GM10847 (cell line): ENCODE results near the gene NOTCH3.

Experiments used
- POLR2A ChIP-seq: IDR thresholded peaks from 2 replicates; pipeline ENCODE4 v1.6.1; 2011; ENCODE audit not compliant: insufficient read length; ENCODE audit errors: extremely low read depth

Gene NOTCH3

DNA sequence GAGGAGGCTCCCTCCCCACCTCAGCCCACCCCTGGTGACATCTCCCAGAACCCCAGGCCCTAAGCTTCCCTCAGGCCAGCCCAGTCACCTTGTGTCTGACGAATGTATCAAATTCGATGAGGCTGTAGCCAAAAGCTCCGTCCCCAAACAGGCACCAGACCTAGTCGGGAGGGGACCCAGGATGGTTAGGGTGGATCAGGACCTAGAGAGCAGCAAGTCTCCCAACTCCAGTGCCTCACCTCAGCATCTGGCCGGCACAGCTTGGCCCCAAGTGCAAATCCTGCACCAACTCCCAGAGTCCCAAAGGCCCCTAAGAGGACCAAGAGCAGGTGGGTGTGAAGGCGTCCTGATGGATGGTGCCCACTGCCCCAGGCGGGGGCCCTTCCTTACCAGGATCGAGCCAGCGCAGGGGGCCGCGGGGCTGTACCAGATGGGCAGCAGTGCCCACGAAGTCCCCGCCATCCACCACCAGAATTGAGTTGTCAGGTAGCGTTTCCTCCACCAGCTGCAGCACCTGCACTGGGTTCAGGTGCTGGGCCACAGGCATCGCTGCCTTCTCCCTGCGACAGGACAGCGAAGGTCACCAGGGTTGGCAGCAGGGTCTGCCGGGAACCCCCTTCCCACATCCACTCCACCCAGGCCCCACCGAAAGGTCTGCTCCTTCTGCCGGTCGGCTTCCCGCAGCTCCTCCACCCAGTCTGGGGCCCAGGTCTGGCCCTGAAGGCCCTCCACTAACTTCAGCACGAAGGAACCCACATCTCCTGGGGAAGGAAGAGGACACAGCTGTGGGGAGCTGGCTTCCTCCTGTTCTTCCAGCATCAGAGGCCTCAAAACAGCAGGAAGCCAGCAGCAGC, 84.8 kb downstream of the NOTCH3 start:
- no peak for TF ChIP-seq POLR2A

DNA sequence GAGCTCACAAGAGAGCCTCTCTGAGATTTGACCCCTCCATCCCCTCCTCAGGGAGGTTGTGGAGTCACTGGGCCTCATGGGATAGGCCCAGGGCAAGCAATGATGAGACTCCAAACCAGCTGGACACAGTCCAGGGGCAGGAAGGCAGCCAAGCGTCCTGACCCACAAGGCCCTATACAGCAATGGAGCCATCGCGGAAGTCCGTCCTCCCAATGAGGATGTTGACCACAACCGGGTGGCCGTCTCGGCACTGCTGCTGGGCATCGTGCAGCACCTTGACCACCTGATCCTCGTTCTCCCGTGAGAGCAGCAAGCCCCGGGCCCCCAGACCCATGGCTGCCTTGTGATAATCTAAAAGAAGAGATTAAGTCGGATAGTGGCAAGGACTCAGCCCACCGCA, 85.7 kb downstream of the NOTCH3 start:
- TF ChIP-seq POLR2A = no peak

DNA sequence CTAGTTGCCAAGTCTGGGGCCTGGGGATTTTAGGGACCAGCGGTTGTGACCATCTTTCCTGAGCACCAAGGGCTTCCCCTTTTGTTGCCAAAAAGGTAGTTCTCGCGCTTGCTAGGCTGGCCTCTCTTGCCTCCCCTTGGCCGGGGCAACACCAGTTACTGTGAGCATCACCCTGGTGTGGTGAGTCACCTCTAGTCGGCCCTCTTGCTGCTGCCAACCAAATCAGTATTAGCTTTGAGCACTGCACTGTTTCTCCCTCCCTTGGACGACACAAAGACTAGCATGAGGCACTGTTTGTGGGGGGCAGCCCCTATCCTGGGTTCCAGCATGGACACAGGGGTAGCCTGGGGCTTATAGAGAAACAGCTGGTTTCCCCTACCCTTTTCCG, 86.6 kb downstream of the NOTCH3 start:
- no peak for TF ChIP-seq POLR2A

DNA sequence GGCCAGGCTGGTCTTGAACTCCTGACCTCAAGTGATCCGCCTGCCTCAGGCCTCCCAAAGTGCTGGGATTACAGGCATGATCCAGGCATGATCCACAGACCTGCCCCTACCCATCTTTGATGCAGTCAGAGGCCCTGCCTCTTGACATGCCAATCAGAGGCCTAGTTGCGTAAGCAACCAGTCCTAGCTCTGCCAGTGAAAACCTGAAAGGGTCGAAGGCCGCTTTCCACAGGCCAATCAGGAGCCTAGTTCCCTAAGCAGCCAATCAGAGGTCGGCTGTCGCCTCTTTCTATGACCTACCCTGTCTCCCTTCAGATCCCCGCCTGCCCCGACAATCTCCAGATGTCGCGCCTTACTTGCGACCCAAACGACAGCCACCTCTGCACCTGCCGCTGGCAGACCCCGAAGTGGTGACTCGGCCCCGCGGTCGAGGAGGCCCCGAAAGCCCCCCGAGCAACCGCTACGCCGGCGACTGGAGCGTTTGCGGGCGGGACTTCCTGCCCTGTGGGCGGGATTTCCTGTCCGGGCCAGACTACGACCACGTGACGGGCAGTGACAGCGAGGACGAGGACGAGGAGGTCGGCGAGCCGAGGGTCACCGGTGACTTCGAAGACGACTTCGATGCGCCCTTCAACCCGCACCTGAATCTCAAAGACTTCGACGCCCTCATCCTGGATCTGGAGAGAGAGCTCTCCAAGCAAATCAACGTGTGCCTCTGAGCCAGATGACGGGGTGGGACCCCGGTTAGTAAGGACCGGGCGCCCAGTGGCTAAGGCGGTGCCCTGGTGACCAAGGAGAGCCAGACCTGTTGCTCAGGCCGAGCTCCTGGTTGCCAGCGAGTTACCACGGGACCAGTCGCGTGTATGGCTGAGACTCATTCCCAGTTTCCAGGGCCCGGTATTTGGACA, 87.3 kb downstream of the NOTCH3 start:
- TF ChIP-seq POLR2A = no peak

DNA sequence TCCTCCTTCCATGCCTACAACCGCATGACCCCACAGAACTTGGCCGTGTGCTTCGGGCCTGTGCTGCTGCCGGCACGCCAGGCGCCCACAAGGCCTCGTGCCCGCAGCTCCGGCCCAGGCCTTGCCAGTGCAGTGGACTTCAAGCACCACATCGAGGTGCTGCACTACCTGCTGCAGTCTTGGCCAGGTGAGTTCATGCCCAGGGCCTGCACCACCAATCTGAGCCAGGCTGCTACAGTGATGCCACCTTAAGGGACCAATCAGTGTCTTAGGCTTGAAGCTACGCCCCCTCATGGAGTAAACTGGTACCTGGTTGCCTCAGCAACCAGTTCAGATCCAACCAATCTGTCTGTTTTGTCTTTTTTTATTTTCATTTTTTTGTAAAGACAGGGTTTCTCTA, 88.4 kb downstream of the NOTCH3 start:
- TF ChIP-seq POLR2A = no peak

DNA sequence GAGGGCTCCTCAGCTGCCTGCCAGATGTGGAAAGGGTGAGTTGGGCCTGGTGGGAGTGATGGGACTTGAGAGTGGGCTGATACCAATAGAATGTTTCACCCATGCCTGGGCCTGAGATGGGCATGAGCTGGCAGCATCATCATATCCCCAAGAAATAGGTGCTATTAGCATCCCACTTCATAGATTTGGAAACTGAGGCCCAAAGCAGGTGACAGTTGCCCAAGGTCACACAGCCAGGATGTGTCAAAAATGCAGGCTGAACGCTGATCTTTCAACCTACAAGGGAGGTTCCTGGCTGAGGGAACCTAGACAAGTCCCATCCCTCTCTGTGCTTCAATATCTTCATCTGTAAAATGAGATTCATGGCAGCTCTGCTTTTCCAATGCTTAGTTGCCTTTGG, 89.0 kb downstream of the NOTCH3 start:
- TF ChIP-seq POLR2A = no peak

DNA sequence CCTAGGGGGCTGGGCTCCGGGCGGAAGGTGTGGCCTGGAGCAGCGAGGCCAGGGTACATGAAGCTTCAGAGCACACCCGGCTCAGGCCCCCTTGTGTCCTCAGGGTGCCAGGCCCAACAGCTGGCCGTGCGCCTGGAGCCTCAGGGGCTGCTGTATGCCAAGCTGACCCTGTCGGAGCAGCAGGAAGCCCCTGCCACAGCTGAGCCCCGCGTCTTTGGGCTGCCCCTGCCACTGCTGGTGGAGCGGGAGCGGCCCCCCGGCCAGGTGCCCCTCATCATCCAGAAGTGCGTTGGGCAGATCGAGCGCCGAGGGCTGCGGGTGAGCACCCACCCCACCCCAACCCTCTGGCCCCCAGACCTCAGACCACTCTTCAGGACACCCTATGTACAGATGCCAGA, 90.4 kb downstream of the NOTCH3 start:
- no peak for TF ChIP-seq POLR2A

DNA sequence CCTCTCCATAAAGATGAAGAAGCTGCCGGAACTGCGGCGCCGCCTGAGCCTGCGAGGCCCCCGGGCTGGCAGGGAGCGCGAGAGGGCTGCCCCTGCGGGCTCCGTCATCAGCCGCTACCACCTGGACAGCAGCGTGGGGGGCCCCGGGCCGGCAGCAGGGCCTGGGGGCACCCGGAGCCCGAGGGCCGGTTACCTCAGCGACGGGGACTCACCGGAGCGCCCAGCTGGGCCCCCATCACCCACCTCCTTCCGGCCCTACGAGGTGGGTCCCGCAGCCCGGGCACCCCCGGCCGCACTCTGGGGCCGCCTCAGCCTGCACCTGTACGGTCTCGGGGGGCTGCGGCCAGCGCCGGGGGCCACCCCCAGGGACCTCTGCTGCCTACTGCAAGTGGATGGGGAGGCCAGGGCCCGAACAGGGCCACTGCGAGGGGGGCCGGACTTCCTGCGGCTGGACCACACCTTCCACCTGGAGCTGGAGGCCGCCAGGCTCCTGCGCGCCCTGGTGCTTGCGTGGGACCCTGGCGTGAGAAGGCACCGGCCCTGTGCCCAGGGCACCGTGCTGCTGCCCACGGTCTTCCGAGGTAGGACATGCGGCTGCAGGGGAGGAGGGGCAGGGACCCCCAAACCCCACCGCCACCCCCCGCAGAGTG, 90.9 kb downstream of the NOTCH3 start:
- TF ChIP-seq POLR2A = no peak
